NCI-H1092 (cell line): Measurements from ENCODE around the gene KDELR3.

ENCODE experiments used
- DNase-seq: peaks from one replicate; lab custom pipeline; 2025; lab: John Stamatoyannopoulos, UW

KDELR3 gene

GRCh38 chr22:38484244-38484643 lies 16.3 kb downstream of the KDELR3 start:
- DNase-seq: no peak

- DNase-seq: no peak
Observed at GRCh38 chr22:38485783-38486182, 17.9 kb downstream of the KDELR3 start.

GRCh38 chr22:38487946-38488345 lies 20.1 kb downstream of the KDELR3 start:
- no peak for DNase-seq

- no peak for DNase-seq
Observed at GRCh38 chr22:38489142-38489541, 21.2 kb downstream of the KDELR3 start.

- DNase-seq: no peak
Observed at GRCh38 chr22:38489561-38490145, 21.8 kb downstream of the KDELR3 start.

- no peak for DNase-seq
Observed at GRCh38 chr22:38490475-38490874, 22.6 kb downstream of the KDELR3 start.

GRCh38 chr22:38490915-38491314 lies 23.0 kb downstream of the KDELR3 start:
- no peak for DNase-seq

- DNase-seq: no peak
Observed at GRCh38 chr22:38491707-38492348, 23.9 kb downstream of the KDELR3 start.

GRCh38 chr22:38494498-38494897 lies 26.6 kb downstream of the KDELR3 start:
- no peak for DNase-seq

GRCh38 chr22:38494939-38495338 lies 27.0 kb downstream of the KDELR3 start:
- DNase-seq: no peak

- DNase-seq: no peak
Observed at GRCh38 chr22:38497869-38498268, 30.0 kb downstream of the KDELR3 start.

GRCh38 chr22:38501797-38502672 lies 34.1 kb downstream of the KDELR3 start:
- DNase-seq: no peak

- DNase-seq: no peak
Observed at GRCh38 chr22:38503021-38503420, 35.1 kb downstream of the KDELR3 start.

- no peak for DNase-seq
Observed at GRCh38 chr22:38504731-38505540, 37.0 kb downstream of the KDELR3 start.

GRCh38 chr22:38505541-38506117 lies 37.7 kb downstream of the KDELR3 start:
- DNase-seq: peak; percentile 45

- peak; percentile 96 for DNase-seq
Observed at GRCh38 chr22:38506118-38506962, 38.4 kb downstream of the KDELR3 start, which contains the start of gene DDX17. TSS of gene DDX17 (minus strand) at chr22:38506311.

- no peak for DNase-seq
Observed at GRCh38 chr22:38510416-38510970, 42.6 kb downstream of the KDELR3 start.

GRCh38 chr22:38513063-38513462 lies 45.2 kb downstream of the KDELR3 start:
- DNase-seq: no peak

GRCh38 chr22:38518620-38519019 lies 50.7 kb downstream of the KDELR3 start:
- no peak for DNase-seq

GRCh38 chr22:38519453-38520250 lies 51.8 kb downstream of the KDELR3 start:
- no peak for DNase-seq
